Peyer's patch (tissue), 4 donors: ENCODE results near the gene LHFPL2. TPM values are rescaled to one million over a fixed set of nuclear protein-coding genes. Genes with fewer than 3 reads are reported as not detected.

Experiments
- DNase-seq, 3 donors: peaks; one replicate each; pipeline ENCODE4 v3.0.0-alpha.2; 2017 to 2019
- H3K27ac ChIP-seq, 4 donors: fragments of 200-600 bp; sonication (generic); one replicate each; pipeline ENCODE4 v1.5.1; 2016 to 2019
- H3K27me3 ChIP-seq, 2 donors: fragments of 200-600 bp; sonication (generic); one replicate each; pipeline ENCODE4 v1.5.1; 2019
- H3K36me3 ChIP-seq, 3 donors: fragments of 200-600 bp; sonication (generic); one replicate each; pipeline ENCODE4 v1.5.1; 2016 to 2019
- H3K4me1 ChIP-seq, 4 donors: fragments of 200-600 bp; sonication (generic); one replicate each; pipeline ENCODE4 v1.5.1; 2016 to 2019
- H3K4me3 ChIP-seq, 4 donors: fragments of 200-600 bp; sonication (generic); 1 replicate in 3 of 4; 2 replicates in 1 of 4; pipeline ENCODE4 v1.5.1; 2016 to 2019; ENCODE audit warnings: mild to moderate bottlenecking in 1 of 4
- H3K9me3 ChIP-seq, 4 donors: fragments of 200-600 bp; sonication (generic); one replicate each; pipeline ENCODE4 v1.5.1; 2016 to 2019; ENCODE audit warnings: mild to moderate bottlenecking in 1 of 4
- POLR2A ChIP-seq, 2 donors: fragments of 450-650 bp; IDR thresholded peaks; one replicate each; pipeline ENCODE4 v1.5.1; 2017; ENCODE audit warnings: antibody characterized with exemption in 2 of 2, mild to moderate bottlenecking in 2 of 2, moderate library complexity in 2 of 2
- total RNA-seq, 4 donors: library from RNA; depleted of rRNA; stranded (reverse); fragments of >200 nt; gene quantifications; one replicate each; pipeline ENCODE4 v1.1.0, GENCODE V29; 2016
- TF ChIP-seq, protein P1 (sequence below), 6 experiments: fragments of 450-650 bp in 4 of 6; fragments of 200-600 bp in 2 of 6; sonication (generic) in 1 of 6; IDR thresholded peaks; one replicate each; pipeline ENCODE4 v1.5.1; 2017 to 2019; ENCODE audit warnings: antibody characterized with exemption in 6 of 6, mild to moderate bottlenecking in 3 of 6, moderate library complexity in 1 of 6

The LHFPL2 gene
- total RNA-seq, 4 donors from 2014 or later, result 22.3 to 63.4 (median 55.7) TPM

DNA sequence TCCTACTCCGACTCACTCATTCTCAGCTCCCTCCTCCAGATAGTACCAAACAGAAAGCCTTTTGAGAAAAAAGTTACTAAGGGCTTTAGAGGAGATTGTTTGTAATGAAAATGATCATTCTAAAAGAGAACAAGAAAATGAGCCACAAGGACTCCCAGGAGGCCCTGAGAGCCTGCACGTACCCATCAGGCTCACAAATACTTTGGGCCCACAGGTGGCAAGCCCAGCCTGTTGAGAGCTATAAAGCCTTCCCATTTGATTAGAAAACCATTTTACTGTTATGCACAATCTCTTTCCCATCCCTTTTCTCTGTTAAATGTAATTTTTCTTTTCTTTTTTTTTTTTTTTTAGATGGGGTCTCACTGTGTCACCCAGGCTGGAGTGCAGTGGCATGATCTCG, 136.1 kb downstream of the LHFPL2 start:
- Histone ChIP-seq H3K9me3 (no peaks in the 10 kb centered on the region), H3K4me3 (no peak overlapping the region), H3K27me3 (no peaks in the 10 kb centered on the region), H3K27ac (no peak overlapping the region), H3K4me1 (peaks cover 0 to 21% (median 5%) of the 10 kb centered on the region in 4 donors), H3K36me3 (peaks cover 0 to 3% (median 0%) of the 10 kb centered on the region in 3 donors)
- TF ChIP-seq, protein P1, sequence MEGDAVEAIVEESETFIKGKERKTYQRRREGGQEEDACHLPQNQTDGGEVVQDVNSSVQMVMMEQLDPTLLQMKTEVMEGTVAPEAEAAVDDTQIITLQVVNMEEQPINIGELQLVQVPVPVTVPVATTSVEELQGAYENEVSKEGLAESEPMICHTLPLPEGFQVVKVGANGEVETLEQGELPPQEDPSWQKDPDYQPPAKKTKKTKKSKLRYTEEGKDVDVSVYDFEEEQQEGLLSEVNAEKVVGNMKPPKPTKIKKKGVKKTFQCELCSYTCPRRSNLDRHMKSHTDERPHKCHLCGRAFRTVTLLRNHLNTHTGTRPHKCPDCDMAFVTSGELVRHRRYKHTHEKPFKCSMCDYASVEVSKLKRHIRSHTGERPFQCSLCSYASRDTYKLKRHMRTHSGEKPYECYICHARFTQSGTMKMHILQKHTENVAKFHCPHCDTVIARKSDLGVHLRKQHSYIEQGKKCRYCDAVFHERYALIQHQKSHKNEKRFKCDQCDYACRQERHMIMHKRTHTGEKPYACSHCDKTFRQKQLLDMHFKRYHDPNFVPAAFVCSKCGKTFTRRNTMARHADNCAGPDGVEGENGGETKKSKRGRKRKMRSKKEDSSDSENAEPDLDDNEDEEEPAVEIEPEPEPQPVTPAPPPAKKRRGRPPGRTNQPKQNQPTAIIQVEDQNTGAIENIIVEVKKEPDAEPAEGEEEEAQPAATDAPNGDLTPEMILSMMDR (IDR thresholded peaks at IDR 0.05), result no peak
- no peak for TF ChIP-seq POLR2A (IDR thresholded peaks at IDR 0.05)
- DNase-seq, result no peak

DNA sequence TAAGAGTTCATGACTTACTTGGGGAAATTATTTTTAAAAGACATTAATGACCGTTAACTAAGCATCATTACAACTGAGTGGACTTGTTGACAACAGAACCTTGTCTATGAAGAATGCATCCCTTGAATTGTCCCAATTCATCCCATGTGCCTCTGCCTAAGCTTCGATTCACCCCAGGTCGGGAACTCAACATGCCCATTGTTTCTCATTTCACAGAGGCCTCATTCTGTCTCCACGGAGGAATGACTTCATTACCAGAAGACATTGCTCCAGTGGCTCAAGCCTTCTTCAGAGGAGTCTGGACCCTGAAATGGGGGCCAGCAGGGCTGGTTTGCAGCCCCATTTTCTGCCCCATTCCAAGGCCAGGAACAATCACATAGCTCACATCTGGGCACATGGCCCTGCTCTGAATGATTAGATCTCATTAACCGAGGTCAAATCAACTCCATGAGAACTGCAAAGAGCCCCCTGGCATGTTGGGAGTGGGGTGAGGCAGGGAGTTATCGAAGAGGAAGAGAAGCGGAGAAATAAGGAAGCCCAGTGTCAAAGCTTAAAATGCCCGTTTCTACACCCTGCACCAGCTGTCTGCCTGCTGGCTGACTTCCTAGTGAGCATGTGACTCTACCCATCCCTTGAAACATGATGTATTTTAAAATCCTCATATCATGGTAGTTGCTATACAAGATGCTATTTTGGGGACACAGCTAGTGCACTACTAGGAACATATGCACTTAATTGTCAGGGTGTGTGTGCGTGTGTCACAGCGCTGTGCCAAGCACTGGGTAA, 137.3 kb downstream of the LHFPL2 start:
- TF ChIP-seq POLR2A (IDR thresholded peaks at IDR 0.05), result no peak
- TF ChIP-seq, protein P1 (IDR thresholded peaks at IDR 0.05), result no peak
- H3K27ac ChIP-seq, result peak overlapping the region in 3 of 4 donors; percentile 31 to 66 (median 35)
- no peaks in the 10 kb centered on the region for H3K27me3 ChIP-seq
- H3K4me3 ChIP-seq, result no peak overlapping the region
- peaks cover 0 to 3% (median 0%) of the 10 kb centered on the region in 3 donors for H3K36me3 ChIP-seq
- DNase-seq, result no peak
- no peaks in the 10 kb centered on the region for H3K9me3 ChIP-seq
- peaks cover 0 to 21% (median 5%) of the 10 kb centered on the region in 4 donors for H3K4me1 ChIP-seq

DNA sequence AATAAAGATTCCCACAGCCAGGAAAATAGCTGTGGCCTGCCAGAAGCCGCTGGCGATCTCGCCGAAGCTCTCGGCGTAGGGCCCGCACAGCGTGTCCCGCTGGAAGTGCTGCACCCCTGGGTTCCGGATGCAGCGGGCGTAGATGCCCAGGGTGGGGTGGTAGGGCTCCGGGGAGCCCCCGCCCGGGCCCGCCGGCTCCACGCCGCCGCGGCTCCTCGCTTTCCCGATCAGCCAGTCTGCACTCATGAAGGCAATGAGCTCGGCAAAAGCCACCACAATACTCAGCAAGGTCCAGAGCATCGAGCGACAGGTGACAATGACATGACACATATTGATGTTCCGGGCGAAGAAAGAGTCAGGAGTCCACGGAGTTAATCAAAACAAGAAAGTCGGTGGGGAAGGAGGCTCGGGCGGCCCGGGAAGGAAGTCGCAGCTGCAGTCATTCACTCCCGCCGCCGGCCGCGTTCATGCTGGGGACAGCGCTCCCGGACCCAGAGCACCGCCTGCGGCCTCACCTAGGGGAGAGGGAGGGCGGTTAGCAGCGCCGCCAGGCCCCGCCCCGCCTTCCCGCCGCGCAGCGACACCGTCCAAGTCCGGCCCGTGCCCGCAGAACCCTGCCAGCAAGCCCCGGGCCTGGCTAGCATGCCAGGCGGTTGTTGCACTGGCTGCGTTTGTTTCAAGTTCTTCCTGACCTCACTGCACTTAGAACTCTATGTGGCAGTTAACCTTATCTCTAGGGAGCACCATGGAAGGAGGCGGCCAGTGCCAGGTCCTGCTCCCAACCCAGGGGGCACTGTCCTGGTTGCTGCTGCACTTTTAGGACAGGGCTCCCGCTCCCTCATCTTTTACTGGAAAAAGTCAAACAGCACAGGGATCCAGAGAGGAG, 138.4 kb downstream of the LHFPL2 start:
- H3K27me3 ChIP-seq, result no peaks in the 10 kb centered on the region
- H3K4me1 ChIP-seq, result peaks cover 0 to 21% (median 5%) of the 10 kb centered on the region in 4 donors
- H3K9me3 ChIP-seq, result no peaks in the 10 kb centered on the region
- no peak for TF ChIP-seq POLR2A (IDR thresholded peaks at IDR 0.05)
- TF ChIP-seq, protein P1 (IDR thresholded peaks at IDR 0.05), result peak in 3 of 6 experiments; percentile 21 to 33 (median 27)
- H3K36me3 ChIP-seq, result peaks cover 0 to 3% (median 0%) of the 10 kb centered on the region in 3 donors
- H3K27ac ChIP-seq, result peak overlapping the region; percentile 35 to 66 (median 56)
- peak; percentile 62 to 89 (median 83) for DNase-seq
- H3K4me3 ChIP-seq, result peak overlapping the region; percentile 28 to 57 (median 43)

DNA sequence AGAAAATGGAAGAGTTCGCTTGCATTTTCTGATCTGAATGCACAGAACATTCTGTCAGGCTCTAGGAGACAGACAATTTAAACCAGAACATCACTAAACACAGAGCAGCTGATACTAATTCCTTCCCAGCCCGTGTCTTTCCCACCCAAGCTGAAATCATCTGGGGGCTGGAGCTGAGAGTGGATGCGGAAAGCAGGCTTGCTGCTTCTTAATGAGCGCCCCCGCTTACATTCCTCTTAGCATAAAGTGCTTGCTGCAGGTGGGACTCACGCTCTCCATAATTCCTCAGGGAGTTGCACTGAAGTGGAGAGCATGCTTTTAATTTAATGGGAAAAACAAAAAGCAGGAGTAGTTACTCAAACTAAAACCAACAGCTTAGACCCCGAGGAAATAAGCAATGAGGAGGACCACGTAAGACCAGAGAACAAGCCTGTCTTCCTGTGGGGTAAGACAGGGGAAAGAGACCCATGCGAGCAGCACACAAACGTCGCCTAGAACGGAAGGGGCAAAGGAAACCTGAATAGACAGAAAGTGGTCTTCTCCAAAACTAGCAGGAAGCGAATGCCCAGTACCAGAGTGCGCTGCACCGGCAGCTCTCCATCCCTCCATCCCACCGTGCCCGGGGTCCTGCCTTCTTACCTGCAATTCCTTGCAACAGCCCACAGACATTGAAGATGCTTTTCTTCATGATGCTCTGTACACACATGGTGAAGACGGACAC, 139.3 kb downstream of the LHFPL2 start:
- Histone ChIP-seq H3K4me1 (peaks cover 0 to 27% (median 5%) of the 10 kb centered on the region in 4 donors), H3K9me3 (no peaks in the 10 kb centered on the region), H3K27me3 (no peaks in the 10 kb centered on the region), H3K36me3 (peaks cover 0 to 3% (median 0%) of the 10 kb centered on the region in 3 donors), H3K4me3 (peak overlapping the region; percentile 28 to 57 (median 43)), H3K27ac (peak overlapping the region; percentile 35 to 66 (median 56))
- peak in 1 of 3 donors; percentile 40 for DNase-seq
- TF ChIP-seq, protein P1 (IDR thresholded peaks at IDR 0.05), result no peak
- no peak for TF ChIP-seq POLR2A (IDR thresholded peaks at IDR 0.05)

DNA sequence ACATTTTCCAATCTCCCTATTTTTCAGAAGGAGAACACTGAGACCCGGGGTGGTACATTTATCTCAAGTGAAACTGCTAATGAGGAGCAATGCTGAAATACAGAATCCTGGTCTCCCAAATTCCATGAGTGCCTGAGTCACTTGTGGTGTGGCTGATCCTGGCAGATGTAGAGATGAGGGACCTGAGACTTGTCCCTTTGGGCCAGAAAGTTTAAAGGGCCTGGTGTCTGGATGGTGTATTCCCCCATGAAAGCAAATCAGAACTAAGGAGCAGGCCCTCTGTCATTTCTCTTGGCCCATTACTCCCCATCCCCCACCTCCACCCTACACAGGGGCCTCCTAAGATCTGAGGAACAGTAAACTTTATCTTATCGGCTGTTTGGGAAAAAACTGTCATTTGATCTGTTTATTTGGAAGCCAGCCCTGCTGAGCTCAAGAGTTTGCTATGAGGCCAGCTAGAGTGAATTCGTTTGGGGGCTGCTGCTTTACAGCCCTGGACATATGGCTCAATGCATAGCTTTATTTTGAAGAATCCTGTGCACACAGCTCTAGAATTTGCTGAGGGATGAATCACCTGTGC, 140.3 kb downstream of the LHFPL2 start:
- DNase-seq, result no peak
- Histone ChIP-seq H3K9me3 (no peaks in the 10 kb centered on the region), H3K27ac (peak overlapping the region in 1 of 4 donors; percentile 30), H3K27me3 (no peaks in the 10 kb centered on the region), H3K4me3 (peak overlapping the region in 2 of 4 donors; percentile 8 to 14), H3K36me3 (no peaks in the 10 kb centered on the region), H3K4me1 (peaks cover 0 to 29% (median 5%) of the 10 kb centered on the region in 4 donors)
- TF ChIP-seq, protein P1 (IDR thresholded peaks at IDR 0.05), result no peak
- no peak for TF ChIP-seq POLR2A (IDR thresholded peaks at IDR 0.05)
